ENCODE measurements around the gene RNGTT. TPM values are rescaled to one million over a fixed set of nuclear protein-coding genes. Genes with fewer than 3 reads are reported as not detected.

Gene RNGTT
- total and polyA plus RNA-seq, 10 of the 15 experiments (the other 5 are each of a cell fraction or from before 2014, with no cell fraction given) = 7.7 to 30.4 (median 22.2) TPM

DNA sequence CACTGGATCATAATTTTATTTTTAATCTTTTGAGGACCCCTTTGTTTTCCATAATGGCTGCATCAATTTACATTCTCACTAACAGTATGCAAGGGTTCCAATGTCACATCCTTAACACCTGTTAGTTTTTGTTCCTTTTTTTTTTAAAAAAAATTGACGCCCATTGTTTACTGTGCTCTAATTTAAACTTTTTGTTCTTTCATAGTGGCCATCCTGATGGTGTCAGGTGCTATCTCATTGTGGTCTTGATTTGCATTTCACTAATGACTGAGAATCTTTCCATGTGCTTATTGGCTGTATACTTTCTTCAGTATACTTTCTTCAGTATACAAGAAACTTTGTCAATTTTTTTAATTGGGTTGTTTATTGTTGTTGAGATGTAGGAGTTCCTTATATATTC, 347.0 kb downstream of the RNGTT start (continued):
- TF ChIP-seq ZZZ3 (IDR thresholded peaks at IDR 0.05; ENCODE audit: control insufficient read depth, insufficient read length, low read depth) (no peak), REST (IDR thresholded peaks at IDR 0.05; ENCODE audit: low read depth, low read length) (no peak), MEF2B (IDR thresholded peaks at IDR 0.05; ENCODE audit: partially characterized antibody, poor library complexity, severe bottlenecking) (peak; percentile 36), RAD51 (IDR thresholded peaks at IDR 0.05) (peak; percentile 47; the same call in 1 of the 2 replicates), SMAD1 (IDR thresholded peaks at IDR 0.05; ENCODE audit: low read depth, partially characterized antibody) (no peak), NFYB (IDR thresholded peaks at IDR 0.05; ENCODE audit: insufficient read depth, low read depth, low read length) (no peak), BRCA1 (IDR thresholded peaks at IDR 0.05; ENCODE audit: low read depth, low read length) (no peak), SMC3 (IDR thresholded peaks at IDR 0.05; ENCODE audit: borderline replicate concordance, low read length) (no peak), TBL1XR1 (IDR thresholded peaks at IDR 0.05; ENCODE audit: low read depth, low read length) (no peak), TCF12 (IDR thresholded peaks at IDR 0.05; ENCODE audit: low read depth, low read length) (0 out of 2 replicates have a peak, but pooled peaks have one; percentile 6), MXI1 (IDR thresholded peaks at IDR 0.05; ENCODE audit: low read depth, low read length) (no peak), DPF2 (IDR thresholded peaks at IDR 0.05) (no peak), MTA3 (IDR thresholded peaks at IDR 0.05; ENCODE audit: borderline replicate concordance, low read length) (no peak)
- TF ChIP-seq, protein P1, sequence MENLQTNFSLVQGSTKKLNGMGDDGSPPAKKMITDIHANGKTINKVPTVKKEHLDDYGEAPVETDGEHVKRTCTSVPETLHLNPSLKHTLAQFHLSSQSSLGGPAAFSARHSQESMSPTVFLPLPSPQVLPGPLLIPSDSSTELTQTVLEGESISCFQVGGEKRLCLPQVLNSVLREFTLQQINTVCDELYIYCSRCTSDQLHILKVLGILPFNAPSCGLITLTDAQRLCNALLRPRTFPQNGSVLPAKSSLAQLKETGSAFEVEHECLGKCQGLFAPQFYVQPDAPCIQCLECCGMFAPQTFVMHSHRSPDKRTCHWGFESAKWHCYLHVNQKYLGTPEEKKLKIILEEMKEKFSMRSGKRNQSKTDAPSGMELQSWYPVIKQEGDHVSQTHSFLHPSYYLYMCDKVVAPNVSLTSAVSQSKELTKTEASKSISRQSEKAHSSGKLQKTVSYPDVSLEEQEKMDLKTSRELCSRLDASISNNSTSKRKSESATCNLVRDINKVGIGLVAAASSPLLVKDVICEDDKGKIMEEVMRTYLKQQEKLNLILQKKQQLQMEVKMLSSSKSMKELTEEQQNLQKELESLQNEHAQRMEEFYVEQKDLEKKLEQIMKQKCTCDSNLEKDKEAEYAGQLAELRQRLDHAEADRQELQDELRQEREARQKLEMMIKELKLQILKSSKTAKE (IDR thresholded peaks at IDR 0.05; ENCODE audit: low read depth, poor library complexity, severe bottlenecking) = peak; percentile 15
- TF ChIP-seq, protein P2, sequence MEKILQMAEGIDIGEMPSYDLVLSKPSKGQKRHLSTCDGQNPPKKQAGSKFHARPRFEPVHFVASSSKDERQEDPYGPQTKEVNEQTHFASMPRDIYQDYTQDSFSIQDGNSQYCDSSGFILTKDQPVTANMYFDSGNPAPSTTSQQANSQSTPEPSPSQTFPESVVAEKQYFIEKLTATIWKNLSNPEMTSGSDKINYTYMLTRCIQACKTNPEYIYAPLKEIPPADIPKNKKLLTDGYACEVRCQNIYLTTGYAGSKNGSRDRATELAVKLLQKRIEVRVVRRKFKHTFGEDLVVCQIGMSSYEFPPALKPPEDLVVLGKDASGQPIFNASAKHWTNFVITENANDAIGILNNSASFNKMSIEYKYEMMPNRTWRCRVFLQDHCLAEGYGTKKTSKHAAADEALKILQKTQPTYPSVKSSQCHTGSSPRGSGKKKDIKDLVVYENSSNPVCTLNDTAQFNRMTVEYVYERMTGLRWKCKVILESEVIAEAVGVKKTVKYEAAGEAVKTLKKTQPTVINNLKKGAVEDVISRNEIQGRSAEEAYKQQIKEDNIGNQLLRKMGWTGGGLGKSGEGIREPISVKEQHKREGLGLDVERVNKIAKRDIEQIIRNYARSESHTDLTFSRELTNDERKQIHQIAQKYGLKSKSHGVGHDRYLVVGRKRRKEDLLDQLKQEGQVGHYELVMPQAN (conservative IDR thresholded peaks at IDR 0.05) = no peak
- TF ChIP-seq, protein P3, sequence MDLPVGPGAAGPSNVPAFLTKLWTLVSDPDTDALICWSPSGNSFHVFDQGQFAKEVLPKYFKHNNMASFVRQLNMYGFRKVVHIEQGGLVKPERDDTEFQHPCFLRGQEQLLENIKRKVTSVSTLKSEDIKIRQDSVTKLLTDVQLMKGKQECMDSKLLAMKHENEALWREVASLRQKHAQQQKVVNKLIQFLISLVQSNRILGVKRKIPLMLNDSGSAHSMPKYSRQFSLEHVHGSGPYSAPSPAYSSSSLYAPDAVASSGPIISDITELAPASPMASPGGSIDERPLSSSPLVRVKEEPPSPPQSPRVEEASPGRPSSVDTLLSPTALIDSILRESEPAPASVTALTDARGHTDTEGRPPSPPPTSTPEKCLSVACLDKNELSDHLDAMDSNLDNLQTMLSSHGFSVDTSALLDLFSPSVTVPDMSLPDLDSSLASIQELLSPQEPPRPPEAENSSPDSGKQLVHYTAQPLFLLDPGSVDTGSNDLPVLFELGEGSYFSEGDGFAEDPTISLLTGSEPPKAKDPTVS (IDR thresholded peaks at IDR 0.05; ENCODE audit: low read depth, low read length) = no peak
- TF ChIP-seq, protein P4, sequence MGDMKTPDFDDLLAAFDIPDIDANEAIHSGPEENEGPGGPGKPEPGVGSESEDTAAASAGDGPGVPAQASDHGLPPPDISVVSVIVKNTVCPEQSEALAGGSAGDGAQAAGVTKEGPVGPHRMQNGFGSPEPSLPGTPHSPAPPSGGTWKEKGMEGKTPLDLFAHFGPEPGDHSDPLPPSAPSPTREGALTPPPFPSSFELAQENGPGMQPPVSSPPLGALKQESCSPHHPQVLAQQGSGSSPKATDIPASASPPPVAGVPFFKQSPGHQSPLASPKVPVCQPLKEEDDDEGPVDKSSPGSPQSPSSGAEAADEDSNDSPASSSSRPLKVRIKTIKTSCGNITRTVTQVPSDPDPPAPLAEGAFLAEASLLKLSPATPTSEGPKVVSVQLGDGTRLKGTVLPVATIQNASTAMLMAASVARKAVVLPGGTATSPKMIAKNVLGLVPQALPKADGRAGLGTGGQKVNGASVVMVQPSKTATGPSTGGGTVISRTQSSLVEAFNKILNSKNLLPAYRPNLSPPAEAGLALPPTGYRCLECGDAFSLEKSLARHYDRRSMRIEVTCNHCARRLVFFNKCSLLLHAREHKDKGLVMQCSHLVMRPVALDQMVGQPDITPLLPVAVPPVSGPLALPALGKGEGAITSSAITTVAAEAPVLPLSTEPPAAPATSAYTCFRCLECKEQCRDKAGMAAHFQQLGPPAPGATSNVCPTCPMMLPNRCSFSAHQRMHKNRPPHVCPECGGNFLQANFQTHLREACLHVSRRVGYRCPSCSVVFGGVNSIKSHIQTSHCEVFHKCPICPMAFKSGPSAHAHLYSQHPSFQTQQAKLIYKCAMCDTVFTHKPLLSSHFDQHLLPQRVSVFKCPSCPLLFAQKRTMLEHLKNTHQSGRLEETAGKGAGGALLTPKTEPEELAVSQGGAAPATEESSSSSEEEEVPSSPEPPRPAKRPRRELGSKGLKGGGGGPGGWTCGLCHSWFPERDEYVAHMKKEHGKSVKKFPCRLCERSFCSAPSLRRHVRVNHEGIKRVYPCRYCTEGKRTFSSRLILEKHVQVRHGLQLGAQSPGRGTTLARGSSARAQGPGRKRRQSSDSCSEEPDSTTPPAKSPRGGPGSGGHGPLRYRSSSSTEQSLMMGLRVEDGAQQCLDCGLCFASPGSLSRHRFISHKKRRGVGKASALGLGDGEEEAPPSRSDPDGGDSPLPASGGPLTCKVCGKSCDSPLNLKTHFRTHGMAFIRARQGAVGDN (IDR thresholded peaks at IDR 0.05) = no peak
